ENCODE results near the gene POLD2.

POLD2 gene

DNA sequence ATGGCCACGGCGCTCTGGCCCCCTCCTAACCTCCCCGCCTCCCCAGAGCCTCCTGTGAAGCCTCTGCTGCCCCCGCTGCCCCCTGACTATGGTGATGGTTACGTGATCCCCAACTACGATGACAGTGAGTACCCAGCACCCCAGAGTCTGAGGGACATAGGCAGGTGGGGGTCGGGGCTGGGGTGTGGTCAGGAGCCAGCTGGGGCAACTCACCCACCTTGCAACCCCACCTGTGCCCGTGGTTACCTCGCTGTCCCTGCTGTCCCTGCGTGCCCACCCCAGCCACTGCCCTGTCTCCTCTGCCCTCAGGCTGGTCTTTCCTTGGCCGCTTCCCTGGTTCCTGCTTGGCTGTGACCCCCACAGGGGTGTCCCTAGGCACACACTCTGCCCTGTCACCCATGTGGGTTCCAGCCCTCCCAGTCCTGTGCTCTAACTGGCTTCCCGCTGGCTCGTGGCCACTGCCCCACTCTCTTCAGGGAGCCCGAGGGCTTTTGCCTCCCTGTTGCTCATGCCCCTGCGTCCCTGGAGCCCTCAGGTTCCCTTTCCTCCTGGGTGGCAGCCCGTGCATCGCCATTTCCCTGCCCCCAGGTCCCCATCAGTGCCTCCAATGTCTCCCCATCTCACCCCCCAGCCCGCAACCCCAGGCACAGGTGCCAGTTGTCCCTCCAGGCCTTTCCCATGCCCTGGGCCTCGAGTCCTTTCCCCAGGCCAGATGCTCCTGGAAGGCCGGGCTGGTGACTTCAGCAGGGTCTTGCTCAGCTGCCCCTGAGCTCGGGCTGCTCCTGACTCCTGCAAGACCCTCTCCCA, 15.2 kb downstream of the POLD2 start:
- no peak overlapping the region for H3K4me3 Mint-ChIP-seq
- H3K4me1 Mint-ChIP-seq (ENCODE audit: low read depth) = peaks cover 6% of the 10 kb centered on the region
- peaks cover 27% of the 10 kb centered on the region for H3K27me3 Mint-ChIP-seq
- no peaks in the 10 kb centered on the region for H3K36me3 Mint-ChIP-seq (ENCODE audit: low read depth)
- intact Hi-C loops (cut with micrococcal nuclease) = no loop called here
- H3K9me3 Mint-ChIP-seq = no peaks in the 10 kb centered on the region
- H3K27ac Mint-ChIP-seq = no peak overlapping the region

DNA sequence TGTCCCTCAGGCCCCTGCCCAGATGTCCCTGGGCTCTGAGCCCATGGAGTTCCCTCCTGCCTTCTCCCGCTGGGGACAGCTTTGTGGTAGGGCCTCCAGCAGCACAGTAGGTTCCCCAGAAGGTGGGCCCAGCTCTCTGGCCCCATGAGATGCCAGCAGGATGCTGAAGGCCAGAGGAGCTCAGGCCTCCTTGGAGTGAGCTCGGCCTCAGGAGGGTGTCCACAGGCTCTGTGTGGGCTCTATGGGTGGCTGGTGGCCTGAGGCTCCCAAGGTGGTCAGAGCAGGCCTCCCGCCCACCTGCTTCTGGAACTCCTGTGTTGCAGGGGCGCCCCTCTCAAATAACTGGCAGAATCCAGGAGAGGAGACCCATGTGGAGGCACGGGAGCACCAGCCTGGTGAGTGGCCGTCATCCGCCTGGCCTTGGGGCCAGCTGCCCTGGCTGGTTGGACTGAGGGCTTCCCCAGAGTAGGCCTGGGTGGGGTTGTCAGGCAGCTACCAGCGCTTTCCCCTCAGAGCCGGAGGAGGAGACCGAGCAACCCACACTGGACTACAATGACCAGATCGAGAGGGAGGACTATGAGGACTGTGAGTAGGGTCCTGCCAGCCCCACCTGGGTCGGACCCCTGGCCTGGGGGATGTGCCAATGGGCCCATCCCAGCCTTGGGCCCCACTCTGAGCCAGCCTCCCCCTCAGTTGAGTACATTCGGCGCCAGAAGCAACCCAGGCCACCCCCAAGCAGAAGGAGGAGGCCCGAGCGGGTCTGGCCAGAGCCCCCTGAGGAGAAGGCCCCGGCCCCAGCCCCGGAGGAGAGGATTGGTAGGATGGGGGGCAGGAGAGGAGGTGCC, 16.0 kb downstream of the POLD2 start:
- no peak overlapping the region for H3K27ac Mint-ChIP-seq
- peaks cover 35% of the 10 kb centered on the region for H3K27me3 Mint-ChIP-seq
- intact Hi-C loops (cut with micrococcal nuclease) = no loop called here
- no peak overlapping the region for H3K4me3 Mint-ChIP-seq
- peaks cover 6% of the 10 kb centered on the region for H3K4me1 Mint-ChIP-seq (ENCODE audit: low read depth)
- H3K9me3 Mint-ChIP-seq = no peaks in the 10 kb centered on the region
- no peaks in the 10 kb centered on the region for H3K36me3 Mint-ChIP-seq (ENCODE audit: low read depth)

DNA sequence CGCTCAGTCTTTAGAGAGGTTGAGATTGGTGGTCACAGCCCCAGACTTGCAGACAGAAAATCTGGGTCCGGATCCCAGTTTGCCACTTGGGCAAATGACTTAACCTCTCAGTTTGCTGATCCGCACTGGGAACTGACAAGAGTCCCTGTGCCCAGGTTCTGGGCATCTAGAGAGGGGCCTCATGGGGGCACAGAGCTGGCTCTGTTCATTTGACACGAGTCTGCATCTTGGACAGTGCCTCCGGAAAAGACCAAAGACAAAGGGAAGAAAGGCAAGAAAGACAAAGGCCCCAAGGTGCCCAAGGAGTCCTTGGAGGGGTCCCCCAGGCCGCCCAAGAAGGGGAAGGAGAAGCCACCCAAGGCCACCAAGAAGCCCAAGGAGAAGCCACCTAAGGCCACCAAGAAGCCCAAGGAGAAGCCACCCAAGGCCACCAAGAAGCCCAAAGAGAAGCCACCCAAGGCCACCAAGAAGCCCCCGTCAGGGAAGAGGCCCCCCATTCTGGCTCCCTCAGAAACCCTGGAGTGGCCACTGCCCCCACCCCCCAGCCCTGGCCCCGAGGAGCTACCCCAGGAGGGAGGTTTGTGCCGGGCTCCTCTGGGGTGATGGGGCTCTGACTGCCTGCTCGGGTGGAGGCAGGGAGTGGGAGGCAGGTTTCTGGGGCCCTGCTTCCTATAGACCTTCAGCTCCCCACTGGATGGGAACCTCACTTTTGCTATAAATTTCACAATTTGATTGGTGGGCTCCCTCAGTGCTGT, 16.9 kb downstream of the POLD2 start:
- Mint-ChIP-seq H3K27ac (no peak overlapping the region), H3K9me3 (no peaks in the 10 kb centered on the region), H3K4me3 (no peak overlapping the region), H3K27me3 (peaks cover 38% of the 10 kb centered on the region), H3K36me3 (ENCODE audit: low read depth) (no peaks in the 10 kb centered on the region), H3K4me1 (ENCODE audit: low read depth) (peaks cover 6% of the 10 kb centered on the region)
- intact Hi-C loops (cut with micrococcal nuclease) = no loop called here

DNA sequence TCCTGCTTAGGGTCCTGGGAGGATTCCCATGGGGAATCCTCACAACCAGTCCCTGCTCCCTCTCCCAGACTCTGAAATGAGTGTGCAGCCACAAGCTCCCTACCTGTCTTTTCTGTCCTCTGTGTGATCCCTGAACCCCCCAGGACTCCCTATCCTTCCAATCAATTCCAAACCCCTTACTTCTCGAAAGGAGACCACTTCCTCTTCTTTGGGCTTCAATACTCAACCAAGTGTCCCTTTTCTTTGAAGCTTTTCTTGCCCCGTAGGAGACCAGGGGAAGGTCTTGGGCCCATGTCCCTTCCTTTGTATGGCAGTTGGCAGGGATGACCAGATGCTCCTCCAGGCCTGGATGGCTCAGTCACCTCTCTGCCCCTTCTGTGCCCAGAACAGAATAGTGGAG, 17.5 kb downstream of the POLD2 start:
- intact Hi-C loops (cut with micrococcal nuclease) = no loop called here
- Mint-ChIP-seq H3K9me3 (no peaks in the 10 kb centered on the region), H3K27me3 (peaks cover 38% of the 10 kb centered on the region), H3K4me3 (no peak overlapping the region), H3K36me3 (ENCODE audit: low read depth) (no peaks in the 10 kb centered on the region), H3K27ac (no peak overlapping the region), H3K4me1 (ENCODE audit: low read depth) (peaks cover 6% of the 10 kb centered on the region)

DNA sequence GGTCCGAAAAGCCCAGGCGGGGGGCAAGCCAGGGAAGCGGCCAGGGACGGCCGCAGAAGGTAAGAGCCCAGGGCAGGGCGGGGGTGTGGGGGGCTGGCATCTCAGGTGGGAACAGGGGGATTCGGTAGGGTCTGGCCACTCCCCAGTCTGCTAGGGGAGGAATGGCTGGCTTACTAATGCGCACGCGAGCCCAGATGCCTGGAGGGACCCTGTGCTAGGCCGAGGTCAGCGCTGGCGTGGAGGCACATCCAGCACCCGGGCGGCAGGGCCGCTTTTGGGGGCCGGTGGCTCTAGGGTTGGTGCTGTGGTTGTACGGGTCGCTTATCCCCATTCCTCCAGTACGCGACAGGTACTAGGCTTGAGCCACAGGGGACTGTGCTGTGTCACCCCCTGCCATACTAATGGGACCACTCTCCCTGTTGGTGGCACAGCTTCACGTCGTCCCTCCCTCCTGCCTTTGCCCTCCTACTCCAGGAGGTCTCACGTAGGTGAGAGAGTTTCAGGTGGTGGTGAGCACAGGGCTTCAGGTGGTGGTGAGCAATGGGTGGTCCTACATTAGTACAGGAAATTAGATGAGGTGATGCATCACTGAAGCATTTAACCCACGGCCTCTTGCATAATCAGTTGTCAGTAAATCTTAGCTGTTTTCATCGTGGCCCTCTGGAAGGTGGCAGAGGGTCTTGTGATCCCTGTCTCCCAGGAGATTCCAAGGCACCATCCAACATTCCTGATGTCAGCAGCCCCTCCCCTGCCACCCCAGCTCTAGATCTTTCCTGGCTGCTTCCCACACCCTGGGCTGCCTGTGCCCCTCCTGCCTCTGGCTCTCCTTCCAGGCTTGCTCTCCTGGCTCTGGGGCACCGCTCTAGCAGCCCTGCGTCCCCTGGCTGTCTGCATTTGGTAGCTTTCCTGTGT, 18.2 kb downstream of the POLD2 start:
- intact Hi-C loops (cut with micrococcal nuclease) = no loop called here
- Mint-ChIP-seq H3K27ac (no peak overlapping the region), H3K27me3 (peaks cover 38% of the 10 kb centered on the region), H3K36me3 (ENCODE audit: low read depth) (no peaks in the 10 kb centered on the region), H3K4me3 (no peak overlapping the region), H3K4me1 (ENCODE audit: low read depth) (peaks cover 6% of the 10 kb centered on the region), H3K9me3 (no peaks in the 10 kb centered on the region)

DNA sequence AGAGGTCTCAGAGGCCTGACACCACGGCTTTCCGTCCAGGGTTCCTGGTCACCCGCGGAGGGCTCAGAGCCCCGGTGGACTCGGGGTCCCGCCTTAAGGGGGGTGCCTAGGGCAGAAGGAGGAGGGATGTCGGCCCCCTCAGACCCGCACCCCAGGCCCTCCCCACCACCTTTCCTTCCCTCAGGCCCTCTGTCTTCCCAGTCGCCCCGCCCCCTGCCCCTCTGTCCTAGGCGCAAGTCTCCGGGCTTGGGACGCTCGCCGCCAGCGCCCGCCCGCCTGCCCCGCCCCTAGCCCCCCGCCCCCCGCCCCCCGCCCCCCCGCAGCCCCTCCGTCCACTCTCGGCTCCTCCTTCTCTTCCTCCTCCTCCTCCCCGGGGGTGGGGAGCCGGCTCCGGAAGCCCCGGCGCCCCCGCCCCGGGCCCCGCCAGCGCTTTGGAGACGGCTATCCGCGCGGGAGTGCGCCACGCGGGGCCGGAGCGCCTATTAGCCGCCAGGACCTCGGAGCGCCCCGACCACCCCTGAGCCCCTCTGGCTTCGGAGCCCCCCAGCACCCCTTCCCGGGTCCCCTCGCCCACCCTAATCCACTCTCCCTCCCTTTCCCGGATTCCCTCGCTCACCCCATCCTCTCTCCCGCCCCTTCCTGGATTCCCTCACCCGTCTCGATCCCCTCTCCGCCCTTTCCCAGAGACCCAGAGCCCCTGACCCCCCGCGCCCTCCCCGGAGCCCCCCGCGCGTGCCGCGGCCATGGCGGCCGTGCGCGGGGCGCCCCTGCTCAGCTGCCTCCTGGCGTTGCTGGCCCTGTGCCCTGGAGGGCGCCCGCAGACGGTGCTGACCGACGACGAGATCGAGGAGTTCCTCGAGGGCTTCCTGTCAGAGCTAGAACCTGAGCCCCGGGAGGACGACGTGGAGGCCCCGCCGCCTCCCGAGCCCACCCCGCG, 19.2 kb downstream of the POLD2 start, which contains the start of gene AEBP1:
AEBP1 (plus strand) TSS at position 423 of the 937 bp plus-strand sequence; CDS start at position 744, 321 bp downstream.
- intact Hi-C loops (cut with micrococcal nuclease) = no loop called here
- no peak within 1 kb of the TSS for H3K4me3 Mint-ChIP-seq
- H3K36me3 Mint-ChIP-seq (ENCODE audit: low read depth) = no peaks in the 10 kb centered on the region
- H3K27ac Mint-ChIP-seq = no peak within 1 kb of the TSS
- peaks cover 6% of the 10 kb centered on the region for H3K4me1 Mint-ChIP-seq (ENCODE audit: low read depth)
- H3K27me3 Mint-ChIP-seq = peaks cover 38% of the 10 kb centered on the region
- no peaks in the 10 kb centered on the region for H3K9me3 Mint-ChIP-seq

DNA sequence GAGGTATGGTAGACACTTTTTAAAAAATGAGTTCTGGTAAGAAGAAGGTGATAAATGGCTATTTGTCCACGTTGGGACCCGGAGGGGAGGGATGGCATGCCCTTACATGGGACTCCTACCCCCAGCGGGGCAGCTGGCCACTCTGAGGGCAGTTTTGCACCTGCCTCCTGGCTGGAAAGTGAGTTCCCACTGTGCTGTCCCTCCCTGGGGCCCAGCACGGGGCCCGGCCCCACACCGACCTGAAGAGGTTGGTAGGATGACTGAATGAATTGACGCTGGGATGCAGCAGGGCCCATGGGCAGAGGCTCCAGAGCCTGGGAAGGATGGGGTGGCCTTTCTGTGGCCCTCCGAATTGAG, 19.8 kb downstream of the POLD2 start:
- Mint-ChIP-seq H3K27me3 (peaks cover 38% of the 10 kb centered on the region), H3K4me3 (no peak overlapping the region), H3K27ac (no peak overlapping the region), H3K9me3 (no peaks in the 10 kb centered on the region), H3K4me1 (ENCODE audit: low read depth) (peaks cover 6% of the 10 kb centered on the region), H3K36me3 (ENCODE audit: low read depth) (no peaks in the 10 kb centered on the region)
- intact Hi-C loops (cut with micrococcal nuclease) = no loop called here

DNA sequence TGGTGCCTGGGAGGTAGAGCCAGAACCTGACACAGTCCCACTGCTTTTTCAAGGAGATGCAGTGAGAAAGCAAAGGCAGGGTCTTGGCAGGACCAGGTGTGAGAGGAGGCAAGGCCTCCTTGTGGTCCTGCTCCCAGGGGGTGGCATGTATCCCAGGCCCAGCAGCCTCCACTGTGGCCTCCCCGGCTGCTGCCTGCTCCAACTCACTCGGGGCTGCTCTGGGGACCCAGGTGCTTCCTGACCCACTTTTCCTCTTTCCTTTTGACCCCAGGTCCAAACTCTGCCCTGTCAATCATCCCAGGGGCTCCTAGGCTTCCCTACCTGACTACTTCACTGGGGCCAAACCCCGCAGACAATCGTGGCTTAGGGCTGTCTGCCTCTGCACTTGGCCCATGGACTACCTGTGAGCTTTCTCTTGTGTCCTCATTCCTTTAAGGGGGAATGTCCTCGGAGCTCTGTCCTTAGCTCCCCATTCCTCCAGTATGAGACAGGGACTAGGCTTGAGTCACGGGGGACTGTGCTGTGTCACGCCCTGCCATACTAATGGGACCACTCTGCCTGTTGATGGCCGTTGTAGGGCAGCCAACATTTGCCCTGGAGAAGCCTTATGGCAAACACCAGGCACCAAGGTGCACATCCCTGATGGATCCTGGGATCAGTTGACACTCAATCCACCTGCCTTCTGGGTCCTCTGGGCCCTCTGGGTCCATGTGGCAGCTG, 20.3 kb downstream of the POLD2 start:
- peaks cover 38% of the 10 kb centered on the region for H3K27me3 Mint-ChIP-seq
- no peak overlapping the region for H3K4me3 Mint-ChIP-seq
- peaks cover 6% of the 10 kb centered on the region for H3K4me1 Mint-ChIP-seq (ENCODE audit: low read depth)
- H3K27ac Mint-ChIP-seq = no peak overlapping the region
- intact Hi-C loops (cut with micrococcal nuclease) = no loop called here
- no peaks in the 10 kb centered on the region for H3K36me3 Mint-ChIP-seq (ENCODE audit: low read depth)
- no peaks in the 10 kb centered on the region for H3K9me3 Mint-ChIP-seq

DNA sequence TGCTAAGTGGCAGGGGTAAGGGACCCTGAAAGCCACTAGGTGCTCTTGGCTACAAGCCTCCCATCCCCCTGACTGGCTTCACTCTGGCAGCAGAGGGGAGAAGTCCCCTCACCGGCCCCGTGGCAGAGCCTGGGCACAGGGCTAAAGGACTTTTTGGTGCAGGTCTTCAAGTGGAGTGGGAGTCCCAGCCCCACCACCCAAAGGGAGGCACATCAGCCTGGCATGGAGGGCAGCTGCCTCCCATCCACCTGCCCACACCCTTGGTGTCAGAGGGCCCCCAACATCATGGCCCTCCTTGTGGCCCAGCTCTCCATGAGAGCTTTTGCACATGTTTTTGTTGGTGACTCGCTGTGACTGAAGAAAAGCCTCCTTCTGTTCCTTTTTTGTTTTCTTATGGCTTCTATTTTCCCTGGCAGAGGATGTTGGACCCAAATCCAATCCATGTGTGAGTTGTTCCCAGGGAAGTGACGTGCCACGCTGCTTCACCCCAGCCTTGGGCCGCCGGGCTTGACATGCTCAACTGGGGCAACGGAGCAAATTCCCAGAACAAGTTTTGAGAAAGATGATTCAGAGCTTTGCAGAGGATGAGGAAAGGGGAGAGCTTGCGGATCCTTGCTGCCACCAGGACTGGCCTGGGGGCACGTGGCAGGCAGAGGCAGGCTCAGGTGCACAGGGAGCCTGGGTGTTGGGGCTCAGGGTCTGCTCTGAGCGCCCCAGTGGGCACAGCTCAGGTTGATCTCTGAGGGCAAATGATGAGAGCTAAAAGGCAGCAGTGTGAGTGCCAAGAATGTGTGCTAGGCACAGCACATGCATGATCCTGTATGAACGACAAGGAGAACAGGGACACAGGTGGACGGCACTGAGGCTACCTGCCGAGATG, 21.1 kb downstream of the POLD2 start:
- H3K9me3 Mint-ChIP-seq = no peaks in the 10 kb centered on the region
- peaks cover 6% of the 10 kb centered on the region for H3K4me1 Mint-ChIP-seq (ENCODE audit: low read depth)
- no peaks in the 10 kb centered on the region for H3K36me3 Mint-ChIP-seq (ENCODE audit: low read depth)
- H3K27me3 Mint-ChIP-seq = peaks cover 38% of the 10 kb centered on the region
- no peak overlapping the region for H3K4me3 Mint-ChIP-seq
- H3K27ac Mint-ChIP-seq = no peak overlapping the region
- intact Hi-C loops (cut with micrococcal nuclease) = no loop called here

DNA sequence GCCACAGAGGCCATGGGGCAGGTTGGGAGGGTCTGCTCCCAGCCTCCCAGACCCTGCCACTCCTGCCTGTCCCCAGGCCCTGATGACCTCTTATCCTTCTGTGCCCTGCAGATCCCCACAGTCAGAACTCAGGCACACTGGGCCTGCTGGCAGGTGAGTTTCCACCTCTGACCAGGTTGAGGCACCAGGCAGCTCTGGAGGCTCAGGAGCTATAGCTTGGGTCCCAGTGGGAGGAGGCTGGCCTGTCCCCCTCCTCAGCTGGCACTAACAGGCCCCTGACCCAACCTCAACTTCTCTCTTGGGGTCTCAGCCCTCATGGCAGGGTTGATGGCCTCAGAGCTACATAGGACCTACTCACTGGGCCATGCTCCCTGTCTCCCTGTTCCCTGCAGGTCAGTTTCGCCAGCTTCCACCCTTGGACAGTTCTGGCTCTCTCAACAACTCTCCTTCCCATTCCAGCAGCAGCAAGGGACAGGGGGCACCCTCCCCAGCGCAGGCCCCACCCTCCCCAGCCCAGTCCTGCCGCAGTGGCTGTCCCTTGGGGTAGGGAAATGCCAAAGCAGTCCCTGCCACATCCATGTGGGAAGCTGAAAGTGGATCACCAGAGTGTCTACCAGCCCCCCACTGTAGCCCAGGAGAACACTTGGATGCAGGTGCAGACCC, 21.9 kb downstream of the POLD2 start:
- no peaks in the 10 kb centered on the region for H3K36me3 Mint-ChIP-seq (ENCODE audit: low read depth)
- peaks cover 6% of the 10 kb centered on the region for H3K4me1 Mint-ChIP-seq (ENCODE audit: low read depth)
- intact Hi-C loops (cut with micrococcal nuclease) = no loop called here

More for the DNA sequence above, 21.9 kb downstream of the POLD2 start:
- H3K4me3 Mint-ChIP-seq = no peak overlapping the region
- H3K27ac Mint-ChIP-seq = no peak overlapping the region
- H3K9me3 Mint-ChIP-seq = no peaks in the 10 kb centered on the region
- peaks cover 38% of the 10 kb centered on the region for H3K27me3 Mint-ChIP-seq

All from dendritic cell treated with granulocyte-macrophage colony-stimulating factor and Interleukin-4, amounts not matched to agents 40 ng/mL and 50 ng/mL, for 4 days (primary cell).